HepG2 (cell line): ENCODE results near the gene RNPEPL1. TPM values are rescaled to one million over a fixed set of nuclear protein-coding genes. Genes with fewer than 3 reads are reported as not detected.

Experiments
- ARNT2 ChIP-seq: sonication (generic); formaldehyde crosslinking; IDR thresholded peaks from 2 replicates; pipeline ENCODE4 v1.8.0; 2022; ENCODE audit warnings: mild to moderate bottlenecking, low read depth, missing genetic modification reagents, moderate library complexity
- FOXK2 ChIP-seq: fragments of 450-650 bp; IDR thresholded peaks from 2 replicates; pipeline ENCODE4 v1.6.1; 2016
- FOXM1 ChIP-seq: sonication (generic); formaldehyde crosslinking; IDR thresholded peaks from 2 replicates; pipeline ENCODE4 v1.5.0; 2020; ENCODE audit warnings: missing genetic modification reagents
- HCFC1 ChIP-seq: fragments of 150-350 bp; IDR thresholded peaks from 2 replicates; pipeline ENCODE4 v1.6.1; 2014; ENCODE audit warnings: low read depth, low read length
- HNF1A ChIP-seq, 2 experiments: sonication (generic) in 1 of 2; formaldehyde crosslinking in 1 of 2; IDR thresholded peaks; 2 replicates each; pipeline versions ENCODE4 v1.4.0 to v1.6.1; 2016 to 2020; ENCODE audit warnings: borderline replicate concordance in 1 of 2, low read depth in 1 of 2, mild to moderate bottlenecking in 1 of 2, missing genetic modification reagents in 1 of 2
- IKZF1 ChIP-seq: fragments of 450-650 bp; IDR thresholded peaks from 2 replicates; pipeline ENCODE4 v1.7.1; 2016
- NRL ChIP-seq: sonication (generic); formaldehyde crosslinking; IDR thresholded peaks from 2 replicates; pipeline ENCODE4 v1.5.0; 2020; ENCODE audit warnings: missing genetic modification reagents, mild to moderate bottlenecking, moderate library complexity, borderline replicate concordance
- PHB2 ChIP-seq: fragments of 450-650 bp; IDR thresholded peaks from 2 replicates; pipeline ENCODE4 v1.6.1; 2018; ENCODE audit not compliant: partially characterized antibody
- RARG ChIP-seq: sonication (generic); formaldehyde crosslinking; IDR thresholded peaks from 2 replicates; pipeline ENCODE4 v1.4.0; 2020; ENCODE audit warnings: low read depth, mild to moderate bottlenecking, missing genetic modification reagents
- RBM39 ChIP-seq: fragments of 200-400 bp; formaldehyde crosslinking; IDR thresholded peaks from one replicate; pipeline ENCODE4 v1.6.1; 2018; ENCODE audit warnings: antibody characterized with exemption, mild to moderate bottlenecking, low read depth, low read length; ENCODE audit not compliant: poor library complexity, severe bottlenecking
- RORA ChIP-seq: sonication (generic); formaldehyde crosslinking; IDR thresholded peaks from 2 replicates; pipeline ENCODE4 v1.5.0; 2020; ENCODE audit warnings: mild to moderate bottlenecking, missing genetic modification reagents, moderate library complexity
- ZBTB37 ChIP-seq: sonication (generic); formaldehyde crosslinking; IDR thresholded peaks from 2 replicates; pipeline ENCODE4 v1.4.0; 2020; ENCODE audit warnings: mild to moderate bottlenecking, missing genetic modification reagents
- polyA plus RNA-seq, 8 experiments: library from polyadenylated mRNA; depleted of rRNA in 3 of 8; stranded (reverse) in 7 of 8; unstranded in 1 of 8; fragments of >200 nt; fragmentation: Illumina TruSeq in 4 of 8; extraction: Trizol in 4 of 8; gene quantifications; 2 replicates each; pipeline versions ENCODE4 v1.2.1 to v1.2.3, GENCODE V29; 2011 to 2016; ENCODE audit warnings: low read depth in 4 of 8, missing spikeins in 1 of 8, mixed read lengths in 1 of 8; ENCODE audit not compliant: insufficient read depth in 1 of 8
- total RNA-seq, 5 experiments: library from RNA; depleted of rRNA; stranded (reverse); fragments of >200 nt; fragmentation: Illumina TruSeq; extraction: Trizol; gene quantifications; 2 replicates each; pipeline ENCODE4 v1.2.3, GENCODE V29; 2016; ENCODE audit warnings: low read depth in 1 of 5
- TF ChIP-seq, protein P1 (sequence below): sonication (generic); formaldehyde crosslinking; IDR thresholded peaks from 2 replicates; pipeline ENCODE4 v1.4.0; 2020; ENCODE audit warnings: missing genetic modification reagents, low read depth, mild to moderate bottlenecking, borderline replicate concordance
- TF ChIP-seq, protein P2 (sequence below): sonication (generic); formaldehyde crosslinking; IDR thresholded peaks from 2 replicates; pipeline ENCODE4 v1.4.0; 2020; ENCODE audit warnings: missing genetic modification reagents

RNPEPL1 gene
- total and polyA plus RNA-seq, 2 of the 13 experiments (the other 11 are each of a cell fraction or from before 2014, with no cell fraction given): 13.0 to 18.0 TPM

GRCh38 chr2:240565333-240566202, 2.7 kb upstream of the RNPEPL1 start (continued):
- TF ChIP-seq HNF1A (IDR thresholded peaks at IDR 0.05; ENCODE audit: low read depth) (no peak), HNF1A (CRISPR knock-in tag; IDR thresholded peaks at IDR 0.05; ENCODE audit: borderline replicate concordance) (peak; percentile 53; the same call in 1 of the 2 replicates), ZBTB37 (no peak), FOXK2 (no peak), RORA (CRISPR knock-in tag) (no peak), RBM39 (peak; percentile 71), ARNT2 (CRISPR knock-in tag) (no peak), PHB2 (no peak), RARG (no peak), NRL (CRISPR knock-in tag) (peak; percentile 80), HCFC1 (peak; percentile 13; the same call in 1 of the 2 replicates), FOXM1 (CRISPR knock-in tag) (no peak), IKZF1 (no peak)
- TF ChIP-seq, protein P1, sequence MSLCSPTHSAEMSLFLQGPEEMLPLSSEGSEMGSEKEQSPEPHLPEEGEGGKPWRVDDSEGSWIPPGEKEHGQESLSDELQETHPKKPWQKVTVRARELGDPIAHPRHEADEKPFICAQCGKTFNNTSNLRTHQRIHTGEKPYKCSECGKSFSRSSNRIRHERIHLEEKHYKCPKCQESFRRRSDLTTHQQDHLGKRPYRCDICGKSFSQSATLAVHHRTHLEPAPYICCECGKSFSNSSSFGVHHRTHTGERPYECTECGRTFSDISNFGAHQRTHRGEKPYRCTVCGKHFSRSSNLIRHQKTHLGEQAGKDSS: peak; percentile 76; the same call in 1 of the 2 replicates
- TF ChIP-seq, protein P2, sequence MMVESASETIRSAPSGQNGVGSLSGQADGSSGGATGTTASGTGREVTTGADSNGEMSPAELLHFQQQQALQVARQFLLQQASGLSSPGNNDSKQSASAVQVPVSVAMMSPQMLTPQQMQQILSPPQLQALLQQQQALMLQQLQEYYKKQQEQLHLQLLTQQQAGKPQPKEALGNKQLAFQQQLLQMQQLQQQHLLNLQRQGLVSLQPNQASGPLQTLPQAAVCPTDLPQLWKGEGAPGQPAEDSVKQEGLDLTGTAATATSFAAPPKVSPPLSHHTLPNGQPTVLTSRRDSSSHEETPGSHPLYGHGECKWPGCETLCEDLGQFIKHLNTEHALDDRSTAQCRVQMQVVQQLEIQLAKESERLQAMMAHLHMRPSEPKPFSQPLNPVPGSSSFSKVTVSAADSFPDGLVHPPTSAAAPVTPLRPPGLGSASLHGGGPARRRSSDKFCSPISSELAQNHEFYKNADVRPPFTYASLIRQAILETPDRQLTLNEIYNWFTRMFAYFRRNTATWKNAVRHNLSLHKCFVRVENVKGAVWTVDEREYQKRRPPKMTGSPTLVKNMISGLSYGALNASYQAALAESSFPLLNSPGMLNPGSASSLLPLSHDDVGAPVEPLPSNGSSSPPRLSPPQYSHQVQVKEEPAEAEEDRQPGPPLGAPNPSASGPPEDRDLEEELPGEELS: no peak
